GM12878 (cell line): Measurements from ENCODE around the gene NKD2. TPM values are rescaled to one million over a fixed set of nuclear protein-coding genes. Genes with fewer than 3 reads are reported as not detected.

Source experiments
- ATAC-seq: fragments of 200-7000 bp; cut with Tn5 transposase; 3 replicates; pipeline ENCODE4 v1.9.1; 2020; ENCODE audit warnings: mild to moderate bottlenecking, moderate library complexity
- BruUV-seq: library from RNA; stranded (reverse); fragments of 400-500 nt; replicated peaks from 2 replicates; lab custom pipeline; 2021; lab: Mats Ljungman, UMichigan
- CTCF ChIA-PET: fragments of 300-600 bp; sonication (Branson Sonifier 250); formaldehyde crosslinking; extraction: SDS; loops from one replicate; lab custom pipeline; 2021; ENCODE audit warnings: inconsistent platforms; lab: Yijun Ruan, JAX
- POLR2A ChIA-PET: fragments of 350-600 bp; formaldehyde crosslinking; extraction: SDS; loops from one replicate; lab custom pipeline; 2021; ENCODE audit warnings: inconsistent platforms; lab: Charles Lee
- RAD21 ChIA-PET: fragments of 300-600 bp; sonication (Branson Sonifier 250); formaldehyde crosslinking; loops from one replicate; lab custom pipeline; 2023; ENCODE audit warnings: antibody characterized with exemption; ENCODE audit not compliant: unreplicated experiment; lab: Charles Lee
- SMC1A ChIA-PET: fragments of 300-600 bp; sonication (Branson Sonifier 250); formaldehyde crosslinking; loops from one replicate; lab custom pipeline; 2023; ENCODE audit not compliant: unreplicated experiment, uncharacterized antibody; lab: Charles Lee
- DNase-seq: peaks from one replicate; pipeline ENCODE4 v3.0.0-alpha.2; 2011; ENCODE audit warnings: low read depth, low spot score
- FAIRE-seq: peaks from 3 replicates; lab custom pipeline; 2011; peaks lifted over from hg19 to GRCh38; lab: Jason Lieb, UNC
- H2AFZ ChIP-seq: 2 replicates; pipeline ENCODE4 v1.6.0; 2011; ENCODE audit warnings: low read depth, low read length, control low read depth; ENCODE audit not compliant: control insufficient read depth
- H3K27ac ChIP-seq: 2 replicates; pipeline ENCODE4 v1.5.1; 2011; ENCODE audit warnings: control low read depth; ENCODE audit not compliant: control insufficient read depth, insufficient read depth
- H3K27me3 ChIP-seq, 2 experiments: replicated peaks in 1 of 2; 2 replicates each; pipeline versions ENCODE4 v1.6.0 to v1.6.1; 2011; ENCODE audit warnings: low read length in 1 of 2; ENCODE audit not compliant: control insufficient read depth in 2 of 2, insufficient read depth in 2 of 2
- H3K36me3 ChIP-seq, 2 experiments: 2 replicates each; pipeline ENCODE4 v1.5.1; 2011; ENCODE audit warnings: low read length in 1 of 2; ENCODE audit not compliant: control insufficient read depth in 2 of 2, insufficient read depth in 2 of 2
- H3K4me1 ChIP-seq: 2 replicates; pipeline ENCODE4 v1.6.1; 2011; ENCODE audit warnings: mild to moderate bottlenecking, low read length, moderate library complexity, mixed read lengths; ENCODE audit not compliant: control insufficient read depth, insufficient read depth
- H3K4me2 ChIP-seq: 2 replicates; pipeline ENCODE4 v1.6.0; 2011; ENCODE audit warnings: control low read depth; ENCODE audit not compliant: control insufficient read depth, insufficient read depth
- H3K4me3 ChIP-seq: fragments of 200-600 bp; sonication (generic); 2 replicates; pipeline ENCODE4 v1.5.1; 2016
- H3K79me2 ChIP-seq: 2 replicates; pipeline ENCODE4 v1.6.0; 2011; ENCODE audit warnings: low read length; ENCODE audit not compliant: control insufficient read depth, insufficient read depth
- H3K9ac ChIP-seq: 2 replicates; pipeline ENCODE4 v1.8.0; 2011; ENCODE audit warnings: low read length, control low read depth, mixed read lengths; ENCODE audit not compliant: control insufficient read depth, insufficient read depth
- H3K9me3 ChIP-seq: replicated peaks from 3 replicates; pipeline ENCODE4 v1.5.1; 2011; ENCODE audit warnings: mild to moderate bottlenecking, low read length; ENCODE audit not compliant: control insufficient read depth, insufficient read depth
- H4K20me1 ChIP-seq: 2 replicates; pipeline ENCODE4 v1.6.0; 2011; ENCODE audit not compliant: control insufficient read depth, insufficient read depth
- BCL11A ChIP-seq: IDR thresholded peaks from 2 replicates; pipeline ENCODE4 v1.6.1; 2011; ENCODE audit warnings: low read depth, low read length
- CREM ChIP-seq: IDR thresholded peaks from 2 replicates; pipeline ENCODE4 v1.6.1; 2014; ENCODE audit warnings: antibody characterized with exemption, low read depth
- CUX1 ChIP-seq: IDR thresholded peaks from 2 replicates; pipeline ENCODE4 v1.6.1; 2012; ENCODE audit warnings: improper control_type of control experiment, low read depth, low read length; ENCODE audit not compliant: insufficient replicate concordance
- E2F8 ChIP-seq: fragments of 450-650 bp; IDR thresholded peaks from 2 replicates; pipeline ENCODE4 v1.6.1; 2018; ENCODE audit warnings: mild to moderate bottlenecking, low read depth, moderate library complexity; ENCODE audit not compliant: partially characterized antibody
- EED ChIP-seq: sonication (generic); IDR thresholded peaks from 2 replicates; pipeline ENCODE4 v1.6.1; 2016; ENCODE audit warnings: antibody characterized with exemption, low read depth
- FOS ChIP-seq: IDR thresholded peaks from 3 replicates; pipeline ENCODE4 v1.6.1; 2011; ENCODE audit warnings: borderline replicate concordance; ENCODE audit not compliant: insufficient read length; ENCODE audit errors: extremely low read depth
- RCOR1 ChIP-seq: conservative IDR thresholded peaks from 2 replicates; pipeline ENCODE4 v1.6.1; 2012; ENCODE audit warnings: low read depth, low read length, improper control_type of control experiment
- SPI1 ChIP-seq: IDR thresholded peaks from 2 replicates; pipeline ENCODE4 v1.6.1; 2011; ENCODE audit warnings: low read depth, mild to moderate bottlenecking, low read length, moderate library complexity, borderline replicate concordance; ENCODE audit not compliant: insufficient read depth
- TARDBP ChIP-seq: IDR thresholded peaks from 2 replicates; pipeline ENCODE4 v1.6.1; 2016; ENCODE audit warnings: borderline replicate concordance
- ZNF687 ChIP-seq: fragments of 450-650 bp; IDR thresholded peaks from 2 replicates; pipeline ENCODE4 v1.6.1; 2017; ENCODE audit warnings: mild to moderate bottlenecking, moderate library complexity
- WGBS: methylation state at CpG from one replicate; pipeline ENCODE4 v1.1.6; 2016; ENCODE audit warnings: low lambda C conversion rate; ENCODE audit not compliant: insufficient replicate concordance, insufficient coverage; ENCODE audit errors: missing lambda C conversion rate; 5-methylcytosine and 5-hydroxymethylcytosine counted together
- in situ Hi-C: fragments of 300-500 bp; cut with MboI; formaldehyde crosslinking; loops from 9 replicates; pipeline ENCODE4 v1.14.3; 2018; ENCODE audit warnings: mixed read lengths
- intact Hi-C: fragments of 100-400 bp; cut with micrococcal nuclease; formaldehyde crosslinking; loops from one replicate; pipeline ENCODE4 v1.14.2; 2022; ENCODE audit not compliant: unreplicated experiment
- polyA plus RNA-seq, 11 experiments: library from polyadenylated mRNA; depleted of rRNA in 4 of 11; unstranded in 6 of 11; stranded (reverse) in 5 of 11; fragments of >200 nt; fragmentation: Nextera tagmentation in 4 of 11; fragmentation: Illumina TruSeq in 1 of 11; extraction: Ambion mirVana in 4 of 11; extraction: Trizol in 1 of 11; gene quantifications; 1 replicate in 1 of 11; 2 replicates in 10 of 11; pipeline versions ENCODE4 v1.2.1 to v1.2.3, GENCODE V29; 2011 to 2016; ENCODE audit warnings: inconsistent platforms in 2 of 11, missing spikeins in 2 of 11, low read depth in 1 of 11
- total RNA-seq, 4 experiments: library from RNA; depleted of rRNA in 3 of 4; stranded (reverse); fragments of >200 nt in 3 of 4; fragmentation: Illumina TruSeq in 1 of 4; extraction: Trizol in 1 of 4; gene quantifications; 2 replicates each; pipeline versions ENCODE4 v1.2.1 to v1.2.3, GENCODE V29; 2013 to 2021

Gene NKD2
- total and polyA plus RNA-seq, 10 of the 15 experiments (the other 5 are each of a cell fraction or from before 2014, with no cell fraction given): 0.20 to 0.83 (median 0.26) TPM; not detected in 7

- Histone ChIP-seq H3K9ac (no peak overlapping the region), H3K9me3 (no peaks in the 10 kb centered on the region), H3K4me2 (no peak overlapping the region), H3K4me1 (no peaks in the 10 kb centered on the region), H3K27ac (no peak overlapping the region), H3K36me3 (no peaks in the 10 kb centered on the region), H4K20me1 (no peaks in the 10 kb centered on the region; the same call in 1 of the 2 replicates), H3K27me3 (peaks cover 7 to 8% of the 10 kb centered on the region in 2 experiments; a peak in 3 of 4 replicates), H3K79me2 (no peaks in the 10 kb centered on the region), H2AFZ (no peak overlapping the region), H3K4me3 (no peak overlapping the region)
- DNase-seq (no peak), ATAC-seq (0 out of 3 replicates have a peak, but pooled peaks have one; percentile 31), FAIRE-seq (no peak)
- in situ Hi-C loops: no loop called here
- intact Hi-C loops: no loop called here
- 35% methylated on average over 19 of the region's 19 CpGs for WGBS
- ChIA-PET SMC1A (no interaction called here), CTCF (no interaction called here), RAD21 (interaction anchor here (1.1 kb wide), 1 partner anchor 78 kb away, joined by 3 read pairs; no protein-coding TSS in a partner anchor), POLR2A (no interaction called here)
- BruUV-seq: no TSS peak
- no peak for TF ChIP-seq FOS
- TF ChIP-seq RCOR1: no peak
- no peak for TF ChIP-seq CUX1
- no peak for TF ChIP-seq E2F8
- no peak for TF ChIP-seq ZNF687
- TF ChIP-seq CREM: no peak
- no peak for TF ChIP-seq SPI1
- TF ChIP-seq BCL11A: no peak
- no peak for TF ChIP-seq EED
- TF ChIP-seq TARDBP: no peak
Measured at GRCh38 chr5:1001406-1002270, 7.0 kb upstream of the NKD2 start.
